ENCODE measurements around the gene WDR76. TPM values are rescaled to one million over a fixed set of nuclear protein-coding genes. Genes with fewer than 3 reads are reported as not detected.

Gene WDR76
- total and polyA plus RNA-seq, 2 experiments from 2014 or later: 1.8 to 7.6 TPM

DNA sequence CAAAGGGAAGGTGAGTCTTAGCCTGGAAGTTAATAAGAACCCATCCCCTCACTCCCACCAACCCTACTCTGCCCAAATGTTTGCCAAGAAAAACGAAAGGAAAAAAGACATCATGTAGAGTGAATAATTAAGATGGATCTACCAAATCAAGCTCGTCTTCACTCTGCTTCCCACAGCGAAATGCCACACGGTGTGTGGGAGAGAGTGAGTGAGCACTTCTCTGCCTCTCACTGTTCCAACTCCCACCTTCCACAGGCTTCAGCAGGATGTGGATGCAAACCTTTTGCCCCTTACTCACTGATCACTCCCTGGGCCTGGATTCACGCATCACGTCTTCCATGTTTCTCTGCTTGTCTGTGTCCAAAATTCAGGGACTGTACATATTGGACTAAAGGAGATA is 85.4 kb downstream of the WDR76 start:
- Histone ChIP-seq H2AFZ (no peak overlapping the region), H3K9me2 (replicated peaks; ENCODE audit: insufficient read depth) (no peaks in the 10 kb centered on the region), H3K36me3 (replicated peaks; ENCODE audit: insufficient read depth, low read depth) (no peaks in the 10 kb centered on the region), H3K4me3 (no peak overlapping the region), H3K4me2 (no peak overlapping the region), H3K9me3 (ENCODE audit: low read depth) (no peaks in the 10 kb centered on the region), H3K79me2 (no peaks in the 10 kb centered on the region), H3K27ac (no peak overlapping the region), H4K20me1 (ENCODE audit: insufficient read depth, poor library complexity, severe bottlenecking) (no peaks in the 10 kb centered on the region), H3K27me3 (no peaks in the 10 kb centered on the region), H3K4me1 (ENCODE audit: insufficient read depth) (peaks cover 12% of the 10 kb centered on the region)
- 97% methylated on average over 6 of the region's 6 CpGs for WGBS (ENCODE audit: low lambda C conversion rate, missing lambda C conversion rate)
- DNase-seq (ENCODE audit: low spot score): no peak
- TF ChIP-seq, protein P1, sequence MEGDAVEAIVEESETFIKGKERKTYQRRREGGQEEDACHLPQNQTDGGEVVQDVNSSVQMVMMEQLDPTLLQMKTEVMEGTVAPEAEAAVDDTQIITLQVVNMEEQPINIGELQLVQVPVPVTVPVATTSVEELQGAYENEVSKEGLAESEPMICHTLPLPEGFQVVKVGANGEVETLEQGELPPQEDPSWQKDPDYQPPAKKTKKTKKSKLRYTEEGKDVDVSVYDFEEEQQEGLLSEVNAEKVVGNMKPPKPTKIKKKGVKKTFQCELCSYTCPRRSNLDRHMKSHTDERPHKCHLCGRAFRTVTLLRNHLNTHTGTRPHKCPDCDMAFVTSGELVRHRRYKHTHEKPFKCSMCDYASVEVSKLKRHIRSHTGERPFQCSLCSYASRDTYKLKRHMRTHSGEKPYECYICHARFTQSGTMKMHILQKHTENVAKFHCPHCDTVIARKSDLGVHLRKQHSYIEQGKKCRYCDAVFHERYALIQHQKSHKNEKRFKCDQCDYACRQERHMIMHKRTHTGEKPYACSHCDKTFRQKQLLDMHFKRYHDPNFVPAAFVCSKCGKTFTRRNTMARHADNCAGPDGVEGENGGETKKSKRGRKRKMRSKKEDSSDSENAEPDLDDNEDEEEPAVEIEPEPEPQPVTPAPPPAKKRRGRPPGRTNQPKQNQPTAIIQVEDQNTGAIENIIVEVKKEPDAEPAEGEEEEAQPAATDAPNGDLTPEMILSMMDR (IDR thresholded peaks at IDR 0.05; ENCODE audit: poor library complexity): no peak
- no peak for TF ChIP-seq EZH2phosphoT487 (IDR thresholded peaks at IDR 0.05; ENCODE audit: low read depth, severe bottlenecking, unreplicated experiment)
- no peak for TF ChIP-seq EZH2 (IDR thresholded peaks at IDR 0.05; ENCODE audit: borderline replicate concordance)

DNA sequence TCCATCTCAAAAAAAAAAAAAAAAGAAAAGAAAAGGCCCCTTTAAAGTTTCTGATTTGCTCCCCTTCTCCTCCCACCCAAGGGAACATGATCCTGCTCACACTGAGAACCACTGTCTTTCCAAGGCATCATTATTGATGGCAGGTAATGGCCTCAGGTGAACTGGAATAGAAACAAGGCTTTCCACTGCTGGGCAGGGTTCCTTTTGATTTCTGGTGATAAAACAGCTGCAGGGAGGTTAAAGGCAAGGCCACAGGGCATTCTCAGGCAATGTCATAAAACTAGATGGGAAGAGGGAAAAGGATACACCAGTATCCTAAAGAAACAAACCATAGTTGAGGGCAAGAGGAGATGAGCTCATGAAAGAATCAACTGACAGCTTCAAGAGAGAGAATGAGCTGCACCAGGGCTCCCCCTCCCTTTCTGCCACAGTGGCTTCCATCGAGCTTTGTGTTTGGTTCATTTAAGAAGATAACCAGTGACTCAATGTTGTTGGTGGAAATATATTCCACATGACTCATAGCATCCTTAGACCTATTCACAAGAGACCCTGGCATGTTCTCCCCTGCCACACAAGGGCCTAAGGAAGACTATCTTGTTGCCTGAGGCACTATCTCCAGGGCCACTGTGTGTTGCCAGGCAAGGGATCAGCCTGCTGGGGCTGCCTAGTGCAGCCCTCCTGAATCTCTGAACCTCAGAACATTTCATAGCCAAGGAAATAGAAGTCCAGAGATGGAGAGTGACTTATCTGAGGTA is 86.4 kb downstream of the WDR76 start:
- Histone ChIP-seq H3K9me3 (ENCODE audit: low read depth) (no peaks in the 10 kb centered on the region), H3K27me3 (no peaks in the 10 kb centered on the region), H3K27ac (peak overlapping the region; percentile 31), H4K20me1 (ENCODE audit: insufficient read depth, poor library complexity, severe bottlenecking) (no peaks in the 10 kb centered on the region), H3K4me2 (no peak overlapping the region), H3K79me2 (no peaks in the 10 kb centered on the region), H3K9me2 (replicated peaks; ENCODE audit: insufficient read depth) (no peaks in the 10 kb centered on the region), H3K4me3 (no peak overlapping the region), H3K36me3 (replicated peaks; ENCODE audit: insufficient read depth, low read depth) (no peaks in the 10 kb centered on the region), H2AFZ (no peak overlapping the region), H3K4me1 (ENCODE audit: insufficient read depth) (peaks cover 12% of the 10 kb centered on the region)
- 13% methylated on average over 1 of the region's 1 CpG for WGBS (ENCODE audit: low lambda C conversion rate, missing lambda C conversion rate)
- DNase-seq (ENCODE audit: low spot score): peak; percentile 78
- TF ChIP-seq EZH2 (IDR thresholded peaks at IDR 0.05; ENCODE audit: borderline replicate concordance) (no peak), EZH2phosphoT487 (IDR thresholded peaks at IDR 0.05; ENCODE audit: low read depth, severe bottlenecking, unreplicated experiment) (no peak)
- TF ChIP-seq, protein P1 (IDR thresholded peaks at IDR 0.05; ENCODE audit: poor library complexity): no peak

DNA sequence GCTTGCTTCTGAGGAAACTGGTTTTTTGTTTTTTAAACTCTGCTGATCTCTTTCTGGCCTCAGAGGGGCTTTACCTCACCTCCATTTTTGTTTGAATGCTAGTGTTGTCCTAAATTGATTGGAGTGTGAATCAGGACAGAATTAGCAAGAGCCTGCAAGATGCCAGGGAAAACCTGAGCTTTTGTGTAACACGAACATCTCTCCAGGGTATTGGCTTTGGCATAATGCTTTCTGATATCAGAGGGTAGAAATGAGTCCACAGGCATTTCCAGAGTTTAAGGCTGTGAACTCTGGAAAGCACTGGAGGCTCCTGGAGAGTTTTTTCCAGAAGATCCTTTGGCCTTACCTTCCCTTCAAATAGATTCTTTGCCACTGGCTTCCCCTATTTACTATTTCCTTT is 87.1 kb downstream of the WDR76 start:
- no peaks in the 10 kb centered on the region for H3K9me3 ChIP-seq (ENCODE audit: low read depth)
- peak overlapping the region; percentile 31 for H3K27ac ChIP-seq
- H3K36me3 ChIP-seq (replicated peaks; ENCODE audit: insufficient read depth, low read depth): no peaks in the 10 kb centered on the region
- no peak overlapping the region for H2AFZ ChIP-seq
- H4K20me1 ChIP-seq (ENCODE audit: insufficient read depth, poor library complexity, severe bottlenecking): no peaks in the 10 kb centered on the region
- H3K4me3 ChIP-seq: no peak overlapping the region
- TF ChIP-seq EZH2 (IDR thresholded peaks at IDR 0.05; ENCODE audit: borderline replicate concordance) (no peak), EZH2phosphoT487 (IDR thresholded peaks at IDR 0.05; ENCODE audit: low read depth, severe bottlenecking, unreplicated experiment) (no peak)
- TF ChIP-seq, protein P1 (IDR thresholded peaks at IDR 0.05; ENCODE audit: poor library complexity): no peak
- no peak overlapping the region for H3K4me2 ChIP-seq
- no peaks in the 10 kb centered on the region for H3K9me2 ChIP-seq (replicated peaks; ENCODE audit: insufficient read depth)
- peaks cover 12% of the 10 kb centered on the region for H3K4me1 ChIP-seq (ENCODE audit: insufficient read depth)
- no peaks in the 10 kb centered on the region for H3K27me3 ChIP-seq
- 79% methylated on average over 1 of the region's 1 CpG for WGBS (ENCODE audit: low lambda C conversion rate, missing lambda C conversion rate)
- DNase-seq (ENCODE audit: low spot score): no peak
- no peaks in the 10 kb centered on the region for H3K79me2 ChIP-seq

All from hepatocyte (in vitro differentiated cells).